Panc1 (cell line): ENCODE results near the gene PAK4.

Source experiments
- SIN3A ChIP-seq: IDR thresholded peaks from 2 replicates; pipeline ENCODE4 v1.6.1; 2012; ENCODE audit warnings: low read depth, mild to moderate bottlenecking, low read length, moderate library complexity, borderline replicate concordance; ENCODE audit not compliant: insufficient read depth
- TCF7L2 ChIP-seq: IDR thresholded peaks from 2 replicates; pipeline ENCODE4 v1.6.1; 2011; ENCODE audit warnings: mild to moderate bottlenecking, low read depth, low read length, inconsistent platforms
- TF ChIP-seq, protein P1 (sequence below): fragments of 450-650 bp; IDR thresholded peaks from 2 replicates; pipeline ENCODE4 v1.5.1; 2017; ENCODE audit warnings: mild to moderate bottlenecking
- TF ChIP-seq, protein P2 (sequence below), 2 experiments: IDR thresholded peaks; 2 replicates each; pipeline ENCODE4 v1.6.1; 2011 to 2012; ENCODE audit warnings: low read depth in 2 of 2, control low read depth in 1 of 2, low read length in 1 of 2, mild to moderate bottlenecking in 1 of 2, moderate library complexity in 1 of 2; ENCODE audit not compliant: insufficient read depth in 1 of 2

DNA sequence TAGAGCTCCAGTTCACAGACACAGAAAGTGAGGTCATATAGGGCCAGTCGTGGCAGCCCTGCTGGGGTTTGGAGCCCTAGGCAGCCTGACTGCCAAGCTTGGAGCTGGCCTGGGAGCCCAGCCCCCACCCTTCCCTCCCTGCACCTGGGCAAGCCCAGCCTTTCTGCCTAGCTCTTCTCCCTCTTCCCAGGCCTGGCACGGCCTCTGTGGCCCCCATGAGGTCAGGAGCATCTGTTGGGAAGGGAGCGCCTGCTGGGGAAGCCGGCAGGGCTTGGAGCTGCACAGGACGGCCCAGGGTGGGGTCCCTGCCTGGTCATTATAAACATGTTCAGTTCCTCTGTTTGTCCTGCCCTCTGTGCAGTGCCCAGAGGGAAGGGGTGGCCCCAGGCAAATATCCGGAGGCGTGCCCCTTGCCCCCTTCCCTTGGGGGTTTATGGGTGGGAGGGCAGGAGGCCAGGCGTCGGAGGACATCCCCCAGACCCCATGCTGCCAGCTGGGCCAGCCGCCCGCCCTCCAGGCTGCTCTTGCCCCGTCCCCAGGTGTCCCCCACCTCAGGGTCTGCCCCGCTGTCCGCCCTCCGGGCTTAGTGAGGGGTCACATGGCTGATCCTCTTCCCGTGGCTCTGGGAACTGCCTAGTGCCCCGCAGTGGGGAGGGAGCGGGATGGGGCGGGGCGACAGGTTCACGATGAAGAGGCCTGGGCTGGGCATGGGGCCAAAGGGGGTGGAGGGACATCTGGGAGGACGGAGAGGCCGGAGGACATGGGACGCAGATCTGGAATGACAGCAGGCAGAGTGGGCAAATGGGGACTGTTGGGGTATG is 41.2 kb downstream of the PAK4 start:
- TF ChIP-seq TCF7L2, result no peak
- TF ChIP-seq, protein P1, sequence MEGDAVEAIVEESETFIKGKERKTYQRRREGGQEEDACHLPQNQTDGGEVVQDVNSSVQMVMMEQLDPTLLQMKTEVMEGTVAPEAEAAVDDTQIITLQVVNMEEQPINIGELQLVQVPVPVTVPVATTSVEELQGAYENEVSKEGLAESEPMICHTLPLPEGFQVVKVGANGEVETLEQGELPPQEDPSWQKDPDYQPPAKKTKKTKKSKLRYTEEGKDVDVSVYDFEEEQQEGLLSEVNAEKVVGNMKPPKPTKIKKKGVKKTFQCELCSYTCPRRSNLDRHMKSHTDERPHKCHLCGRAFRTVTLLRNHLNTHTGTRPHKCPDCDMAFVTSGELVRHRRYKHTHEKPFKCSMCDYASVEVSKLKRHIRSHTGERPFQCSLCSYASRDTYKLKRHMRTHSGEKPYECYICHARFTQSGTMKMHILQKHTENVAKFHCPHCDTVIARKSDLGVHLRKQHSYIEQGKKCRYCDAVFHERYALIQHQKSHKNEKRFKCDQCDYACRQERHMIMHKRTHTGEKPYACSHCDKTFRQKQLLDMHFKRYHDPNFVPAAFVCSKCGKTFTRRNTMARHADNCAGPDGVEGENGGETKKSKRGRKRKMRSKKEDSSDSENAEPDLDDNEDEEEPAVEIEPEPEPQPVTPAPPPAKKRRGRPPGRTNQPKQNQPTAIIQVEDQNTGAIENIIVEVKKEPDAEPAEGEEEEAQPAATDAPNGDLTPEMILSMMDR, result no peak
- TF ChIP-seq, protein P2, sequence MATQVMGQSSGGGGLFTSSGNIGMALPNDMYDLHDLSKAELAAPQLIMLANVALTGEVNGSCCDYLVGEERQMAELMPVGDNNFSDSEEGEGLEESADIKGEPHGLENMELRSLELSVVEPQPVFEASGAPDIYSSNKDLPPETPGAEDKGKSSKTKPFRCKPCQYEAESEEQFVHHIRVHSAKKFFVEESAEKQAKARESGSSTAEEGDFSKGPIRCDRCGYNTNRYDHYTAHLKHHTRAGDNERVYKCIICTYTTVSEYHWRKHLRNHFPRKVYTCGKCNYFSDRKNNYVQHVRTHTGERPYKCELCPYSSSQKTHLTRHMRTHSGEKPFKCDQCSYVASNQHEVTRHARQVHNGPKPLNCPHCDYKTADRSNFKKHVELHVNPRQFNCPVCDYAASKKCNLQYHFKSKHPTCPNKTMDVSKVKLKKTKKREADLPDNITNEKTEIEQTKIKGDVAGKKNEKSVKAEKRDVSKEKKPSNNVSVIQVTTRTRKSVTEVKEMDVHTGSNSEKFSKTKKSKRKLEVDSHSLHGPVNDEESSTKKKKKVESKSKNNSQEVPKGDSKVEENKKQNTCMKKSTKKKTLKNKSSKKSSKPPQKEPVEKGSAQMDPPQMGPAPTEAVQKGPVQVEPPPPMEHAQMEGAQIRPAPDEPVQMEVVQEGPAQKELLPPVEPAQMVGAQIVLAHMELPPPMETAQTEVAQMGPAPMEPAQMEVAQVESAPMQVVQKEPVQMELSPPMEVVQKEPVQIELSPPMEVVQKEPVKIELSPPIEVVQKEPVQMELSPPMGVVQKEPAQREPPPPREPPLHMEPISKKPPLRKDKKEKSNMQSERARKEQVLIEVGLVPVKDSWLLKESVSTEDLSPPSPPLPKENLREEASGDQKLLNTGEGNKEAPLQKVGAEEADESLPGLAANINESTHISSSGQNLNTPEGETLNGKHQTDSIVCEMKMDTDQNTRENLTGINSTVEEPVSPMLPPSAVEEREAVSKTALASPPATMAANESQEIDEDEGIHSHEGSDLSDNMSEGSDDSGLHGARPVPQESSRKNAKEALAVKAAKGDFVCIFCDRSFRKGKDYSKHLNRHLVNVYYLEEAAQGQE (IDR thresholded peaks at IDR 0.05; ENCODE audit: insufficient read depth in 1 of 2, low read depth in 2 of 2, low read length in 1 of 2), result no peak
- no peak for TF ChIP-seq SIN3A
